Fibroblast of pulmonary artery (primary cell): ENCODE data around the gene UBE2E2.

ENCODE experiments used
- DNase-seq: peaks from one replicate; pipeline ENCODE4 v3.0.0-alpha.2; 2010; ENCODE audit warnings: low read depth
- H3K4me3 ChIP-seq: replicated peaks from 2 replicates; pipeline ENCODE4 v1.5.1; 2011; ENCODE audit warnings: low read depth, mild to moderate bottlenecking, control low read depth, low read length, moderate library complexity
- TF ChIP-seq, protein P1 (sequence below): IDR thresholded peaks from 2 replicates; pipeline ENCODE4 v1.5.1; 2011; ENCODE audit warnings: mild to moderate bottlenecking, control low read depth, low read length, inconsistent platforms; ENCODE audit errors: missing control alignments

Gene UBE2E2

DNA sequence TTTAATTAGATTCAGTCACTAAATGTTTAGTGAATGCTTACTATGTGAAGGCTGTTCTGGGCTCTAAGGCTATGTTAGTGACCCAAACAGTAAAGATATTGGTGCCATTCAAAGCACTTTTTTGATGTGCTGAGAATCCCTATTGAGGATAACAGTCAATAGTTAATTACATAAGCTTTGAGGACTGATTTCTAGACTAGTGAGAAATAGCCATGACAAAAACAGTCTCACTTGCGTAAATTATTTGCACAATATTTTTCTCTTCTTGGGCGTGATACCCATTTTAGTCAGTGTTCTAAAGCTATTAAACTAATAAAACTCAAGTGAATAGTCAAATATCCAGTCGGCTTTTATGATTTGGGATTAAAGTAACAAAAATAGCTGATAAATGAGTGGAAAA is 74.6 kb downstream of the UBE2E2 start:
- no peak overlapping the region for H3K4me3 ChIP-seq
- TF ChIP-seq, protein P1, sequence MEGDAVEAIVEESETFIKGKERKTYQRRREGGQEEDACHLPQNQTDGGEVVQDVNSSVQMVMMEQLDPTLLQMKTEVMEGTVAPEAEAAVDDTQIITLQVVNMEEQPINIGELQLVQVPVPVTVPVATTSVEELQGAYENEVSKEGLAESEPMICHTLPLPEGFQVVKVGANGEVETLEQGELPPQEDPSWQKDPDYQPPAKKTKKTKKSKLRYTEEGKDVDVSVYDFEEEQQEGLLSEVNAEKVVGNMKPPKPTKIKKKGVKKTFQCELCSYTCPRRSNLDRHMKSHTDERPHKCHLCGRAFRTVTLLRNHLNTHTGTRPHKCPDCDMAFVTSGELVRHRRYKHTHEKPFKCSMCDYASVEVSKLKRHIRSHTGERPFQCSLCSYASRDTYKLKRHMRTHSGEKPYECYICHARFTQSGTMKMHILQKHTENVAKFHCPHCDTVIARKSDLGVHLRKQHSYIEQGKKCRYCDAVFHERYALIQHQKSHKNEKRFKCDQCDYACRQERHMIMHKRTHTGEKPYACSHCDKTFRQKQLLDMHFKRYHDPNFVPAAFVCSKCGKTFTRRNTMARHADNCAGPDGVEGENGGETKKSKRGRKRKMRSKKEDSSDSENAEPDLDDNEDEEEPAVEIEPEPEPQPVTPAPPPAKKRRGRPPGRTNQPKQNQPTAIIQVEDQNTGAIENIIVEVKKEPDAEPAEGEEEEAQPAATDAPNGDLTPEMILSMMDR, result no peak
- DNase-seq, result no peak

DNA sequence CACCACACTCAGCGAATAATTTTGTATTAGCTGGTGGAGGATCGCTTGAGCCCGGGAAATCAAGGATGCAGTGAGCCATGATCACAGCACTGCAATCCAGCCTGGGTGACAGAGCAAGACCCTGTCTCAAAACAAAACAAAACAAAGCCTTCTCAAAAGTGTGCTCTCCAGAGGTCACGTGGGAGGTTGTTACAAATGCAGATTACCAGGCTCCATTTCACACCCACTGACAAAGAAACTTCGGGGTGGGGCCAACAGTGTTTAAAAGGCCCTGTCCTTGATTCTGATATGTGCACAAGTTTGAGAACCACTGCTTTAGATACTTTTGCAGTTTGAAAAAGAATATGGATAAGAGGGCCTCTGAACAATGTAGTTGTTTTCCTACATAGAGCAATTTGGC is 80.5 kb downstream of the UBE2E2 start:
- DNase-seq, result no peak
- no peak overlapping the region for H3K4me3 ChIP-seq
- TF ChIP-seq, protein P1, result no peak

DNA sequence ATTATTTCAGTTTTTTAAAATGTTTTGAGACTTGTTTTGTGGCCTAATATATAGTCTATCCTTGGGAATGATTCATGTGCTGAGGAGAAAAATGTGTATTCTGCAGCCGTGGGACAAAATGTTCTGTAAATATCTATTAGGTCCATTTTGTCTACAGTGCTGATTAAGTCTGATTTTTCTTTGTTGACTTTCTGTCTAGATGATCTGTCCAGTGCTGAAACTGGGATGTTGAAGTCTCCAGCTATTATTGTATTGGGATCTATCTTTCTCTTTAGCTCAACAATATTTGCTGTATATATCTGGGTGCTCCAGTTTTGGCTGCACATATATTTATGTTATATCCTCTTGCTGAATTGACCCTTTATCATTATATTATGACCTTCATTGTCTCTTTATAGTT is 85.2 kb downstream of the UBE2E2 start:
- DNase-seq, result peak; percentile 43
- TF ChIP-seq, protein P1, result no peak
- H3K4me3 ChIP-seq, result no peak overlapping the region

DNA sequence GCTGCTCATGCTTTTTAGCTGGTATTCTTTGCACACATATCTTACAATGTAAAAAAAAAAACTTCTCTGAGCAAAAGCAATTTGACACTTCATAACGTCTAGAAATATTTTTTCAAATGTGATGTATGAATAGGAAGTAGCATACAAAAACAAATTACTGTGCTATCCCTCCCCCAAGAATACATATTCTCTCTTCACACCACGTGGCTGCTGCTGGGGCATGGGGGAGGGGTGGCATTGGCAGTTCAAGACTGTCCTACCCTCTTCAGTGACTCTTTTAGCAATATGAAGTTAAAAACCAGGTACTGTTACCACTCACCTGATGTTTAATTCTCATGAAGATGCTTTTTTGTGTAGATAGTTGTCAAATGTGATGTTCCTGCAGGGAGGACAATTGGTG is 85.6 kb downstream of the UBE2E2 start:
- H3K4me3 ChIP-seq, result no peak overlapping the region
- DNase-seq, result no peak
- TF ChIP-seq, protein P1, result no peak

DNA sequence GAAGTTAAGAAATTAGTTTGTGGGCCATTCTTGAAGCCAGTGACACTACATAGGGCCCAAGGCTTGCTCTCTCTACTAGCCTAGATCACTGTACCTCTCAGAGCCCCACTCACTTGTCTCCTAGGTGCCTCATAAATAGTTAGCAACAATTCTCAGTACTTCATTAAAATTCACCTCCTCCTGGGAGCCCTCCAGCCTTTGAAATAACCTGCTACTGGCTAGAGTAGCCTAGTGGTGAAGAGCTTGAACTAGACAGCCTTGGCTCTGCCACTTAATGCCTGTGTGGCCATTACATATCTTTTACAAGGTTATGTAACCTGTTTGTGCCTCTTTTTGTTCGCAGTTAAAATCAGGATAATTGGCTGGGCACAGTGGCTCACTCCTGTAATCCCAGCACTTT is 89.3 kb downstream of the UBE2E2 start:
- no peak overlapping the region for H3K4me3 ChIP-seq
- TF ChIP-seq, protein P1, result no peak
- no peak for DNase-seq

DNA sequence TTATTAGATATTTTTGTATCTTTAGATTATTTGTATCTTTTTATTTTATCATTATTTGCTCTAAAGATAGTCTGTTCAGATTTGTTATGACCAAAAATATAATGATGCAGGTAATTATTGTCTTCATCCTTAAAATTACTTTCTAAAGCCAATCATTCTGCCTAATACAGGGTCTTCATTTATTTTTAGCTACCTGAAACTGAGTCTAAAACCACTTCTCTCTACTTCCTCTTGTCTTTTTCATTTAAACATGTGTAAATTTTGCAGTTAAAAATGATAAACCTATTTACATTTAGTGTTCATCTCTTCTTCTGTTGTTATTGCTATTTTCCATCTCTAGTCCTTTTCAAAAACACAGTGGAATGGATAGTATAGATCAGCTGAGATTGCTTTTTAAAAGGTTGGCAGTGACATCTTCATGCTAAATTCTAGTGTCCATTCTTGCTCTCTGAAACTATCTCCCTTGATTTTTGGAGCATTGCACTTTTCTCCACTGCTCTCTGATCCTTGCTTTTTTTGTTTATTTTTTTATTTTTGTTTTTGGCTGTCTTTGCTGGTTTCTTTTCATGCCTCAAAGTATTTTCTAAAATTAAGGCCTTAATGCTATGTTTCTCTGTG is 91.8 kb downstream of the UBE2E2 start:
- no peak overlapping the region for H3K4me3 ChIP-seq
- DNase-seq, result no peak
- TF ChIP-seq, protein P1, result no peak

DNA sequence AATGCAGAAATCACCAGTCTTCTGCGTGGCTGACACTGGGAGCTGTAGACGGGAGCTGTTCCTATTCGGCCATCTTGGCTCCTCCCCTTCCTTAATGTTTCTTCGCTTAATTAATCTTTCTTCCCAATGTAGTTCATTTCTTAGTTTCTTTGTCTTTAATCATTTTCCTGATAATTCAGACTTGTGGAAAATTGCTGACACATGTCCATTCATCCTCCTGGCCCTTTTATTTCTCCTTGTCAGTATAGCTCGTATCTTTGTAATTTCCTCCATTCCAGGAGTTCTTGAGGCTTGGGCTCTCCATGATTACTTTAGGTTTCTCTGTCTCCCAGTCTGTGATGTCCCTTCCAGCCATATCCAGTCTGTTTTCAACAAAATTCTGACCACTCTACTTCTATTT is 98.7 kb downstream of the UBE2E2 start:
- TF ChIP-seq, protein P1, result no peak
- H3K4me3 ChIP-seq, result no peak overlapping the region

More for the DNA sequence above, 98.7 kb downstream of the UBE2E2 start:
- DNase-seq, result no peak
